Stimulated activated CD8-positive, alpha-beta memory T cell treated with anti-CD3 and anti-CD28 coated beads, Interleukin-7, amount 100 ng/mL, for 1 hour (primary cell): ENCODE results near the gene RBM44.

Source experiments
- DNase-seq, 2 donors: peaks; one replicate each; pipeline ENCODE4 v3.0.0-alpha.2; 2020; ENCODE audit warnings: low read depth in 2 of 2

Gene RBM44

GRCh38 chr2:237872178-237872887 is 73.8 kb downstream of the RBM44 start:
- no peak for DNase-seq

- DNase-seq = no peak
Observed at GRCh38 chr2:237873421-237873831, 74.8 kb downstream of the RBM44 start.

GRCh38 chr2:237873897-237874551 is 75.4 kb downstream of the RBM44 start:
- no peak for DNase-seq

GRCh38 chr2:237874585-237875161 is 76.1 kb downstream of the RBM44 start:
- DNase-seq = no peak

GRCh38 chr2:237875256-237876060 is 76.9 kb downstream of the RBM44 start:
- no peak for DNase-seq

- no peak for DNase-seq
Observed at GRCh38 chr2:237876061-237876526, 77.5 kb downstream of the RBM44 start.

- DNase-seq = no peak
Observed at GRCh38 chr2:237876532-237876931, 78.0 kb downstream of the RBM44 start.

- no peak for DNase-seq
Observed at GRCh38 chr2:237876951-237877491, 78.4 kb downstream of the RBM44 start.

GRCh38 chr2:237877576-237878307 is 79.2 kb downstream of the RBM44 start:
- no peak for DNase-seq

- no peak for DNase-seq
Observed at GRCh38 chr2:237878321-237879057, 79.9 kb downstream of the RBM44 start.

- no peak for DNase-seq
Observed at GRCh38 chr2:237879058-237879430, 80.5 kb downstream of the RBM44 start.

GRCh38 chr2:237879991-237880560 is 81.5 kb downstream of the RBM44 start:
- DNase-seq = no peak

- no peak for DNase-seq
Observed at GRCh38 chr2:237882510-237883481, 84.2 kb downstream of the RBM44 start.

GRCh38 chr2:237883951-237884446 is 85.4 kb downstream of the RBM44 start:
- DNase-seq = no peak

- DNase-seq = no peak
Observed at GRCh38 chr2:237884681-237885080, 86.1 kb downstream of the RBM44 start.

- no peak for DNase-seq
Observed at GRCh38 chr2:237885111-237885930, 86.7 kb downstream of the RBM44 start.

GRCh38 chr2:237885931-237886684 is 87.5 kb downstream of the RBM44 start:
- no peak for DNase-seq
